Heart right ventricle (tissue), 16 donors: ENCODE results near the gene SYNE3. TPM values are rescaled to one million over a fixed set of nuclear protein-coding genes. Genes with fewer than 3 reads are reported as not detected.

Experiments
- ATAC-seq, 8 donors: fragments of 200-7000 bp; cut with Tn5 transposase; one replicate each; pipeline ENCODE4 v1.9.1; 2020; ENCODE audit warnings: mild to moderate bottlenecking in 8 of 8, moderate library complexity in 8 of 8, moderate number of reproducible peaks in 1 of 8
- DNase-seq, 2 donors: peaks; one replicate each; pipeline ENCODE4 v3.0.0-alpha.2; 2020
- H3K27ac ChIP-seq, 10 donors: fragments of 200-600 bp; sonication (generic) in 2 of 10; one replicate each; pipeline versions ENCODE4 v1.5.0 to v1.8.0; 2020 to 2022; ENCODE audit warnings: mild to moderate bottlenecking in 3 of 10
- H3K27me3 ChIP-seq, 7 donors: fragments of 200-600 bp; one replicate each; pipeline ENCODE4 v1.8.0; 2021 to 2022; ENCODE audit warnings: mild to moderate bottlenecking in 2 of 7
- H3K36me3 ChIP-seq, 9 donors: fragments of 200-600 bp; sonication (generic) in 1 of 9; one replicate each; pipeline versions ENCODE4 v1.5.0 to v1.8.0; 2020 to 2022; ENCODE audit warnings: mild to moderate bottlenecking in 2 of 9
- H3K4me1 ChIP-seq, 9 donors: fragments of 200-600 bp; sonication (generic) in 1 of 9; one replicate each; pipeline versions ENCODE4 v1.5.0 to v1.8.0; 2020 to 2022; ENCODE audit warnings: mild to moderate bottlenecking in 4 of 9
- H3K4me3 ChIP-seq, 10 donors: fragments of 200-600 bp; sonication (generic) in 2 of 10; one replicate each; pipeline versions ENCODE4 v1.5.0 to v1.8.0; 2020 to 2022; ENCODE audit warnings: mild to moderate bottlenecking in 7 of 10, moderate library complexity in 2 of 10
- H3K9me3 ChIP-seq, 11 donors: fragments of 200-600 bp in 10 of 11; sonication (generic) in 2 of 11; one replicate each; pipeline versions ENCODE4 v1.5.0 to v1.8.0; 2013 to 2022; ENCODE audit warnings: mild to moderate bottlenecking in 2 of 11, control low read depth in 1 of 11, moderate library complexity in 1 of 11
- WGBS, 2 donors: extraction: QIAGEN DNeasy Blood & Tissue Kit; methylation state at CpG; one replicate each; pipeline ENCODE4 v1.1.7; 2013; ENCODE audit warnings: inconsistent platforms in 1 of 2; 5-methylcytosine and 5-hydroxymethylcytosine counted together
- intact Hi-C, 10 donors: fragments of 100-400 bp; cut with DNase I; formaldehyde crosslinking; loops; one replicate each; pipeline versions ENCODE4 v1.11.1 to v1.14.2; 2022
- polyA plus RNA-seq, 2 donors: library from polyadenylated mRNA; stranded (reverse); fragments of 200-250 nt; gene quantifications; one replicate each; pipeline ENCODE4 v1.2.3, GENCODE V29; 2013
- total RNA-seq, 10 donors: library from RNA; stranded (reverse); fragmentation: NEBNext Ultra II Directional in 3 of 10; extraction: Animal tissue kit (Norgen Biotek cat#: 25700) in 3 of 10; gene quantifications; one replicate each; pipeline versions ENCODE4 v1.2.1 to v1.2.4, GENCODE V29; 2021 to 2023
- TF ChIP-seq, protein P1 (sequence below), 9 donors: fragments of 200-600 bp; sonication (generic) in 2 of 9; IDR thresholded peaks; one replicate each; pipeline versions ENCODE4 v1.5.0 to v1.8.0; 2021 to 2022; ENCODE audit warnings: antibody characterized with exemption in 9 of 9, mild to moderate bottlenecking in 5 of 9, moderate library complexity in 1 of 9
- donor health status: Arrhythmogenic right ventricular cardiomyopathy.
- donor health status: ischemic (EF 13 %, LVEDD 7.1; RV severe dilation, severe dysfunction).
- donor health status: healthy with polysubstance abuse.
- donor health status: DM: no; HTN: yes; CAD: no.
- donor health status: DM: no; HTN: no; CAD: no.
- donor health status: ischemic (EF 25% LVEDD 6.9; RV normal size, moderate dysfunction).
- donor health status: ischemic (EF 25% LVEDD 5.7; RV mildly dilated, moderate dysfunction).
- donor health status: healthy.
- donor health status: DM: yes; HTN: yes; CAD: no.
- donor health status: Ischemic cardiomyopathy.
- donor health status: ischemic (EF 35%, LVEDD 5.7; RV mildly dilated, moderate dysfunction).
- donor health status: nonischemic (EF 11% LVEDD 7.7; RV severe dilation, severe dysfunction).
- donor health status: DM: yes; HTN: yes; CAD: no.
- donor health status: PGD.
- donor health status: ischemic (EF 29% LVEDD 5.4; RV normal size, mild dysfunction).
- donor health status: nonischemic (EF 23%, LVEDD 6.1; RV moderate dilation, normal function).

The SYNE3 gene
- total and polyA plus RNA-seq, 12 donors: 1.5 to 15.4 (median 8.8) TPM

DNA sequence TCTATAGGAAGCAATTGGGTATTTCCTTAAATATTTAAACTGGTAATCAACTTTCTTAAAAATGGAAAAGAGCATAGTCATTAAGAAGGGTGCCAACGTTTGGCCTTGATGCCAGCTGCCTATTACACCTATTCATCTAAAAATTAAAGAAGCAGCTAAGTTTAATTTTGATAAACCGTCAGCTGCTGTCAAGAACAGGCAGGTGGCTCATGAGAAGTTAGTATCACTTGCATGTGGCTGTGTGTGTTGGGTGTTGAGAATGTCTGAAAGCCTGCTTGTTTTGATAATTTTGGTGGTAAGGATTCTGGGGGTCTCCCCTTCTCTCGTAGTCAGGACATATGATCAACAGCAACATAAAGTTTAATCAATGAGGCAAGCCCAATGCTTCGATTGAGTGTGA is 24.9 kb upstream of the SYNE3 start:
- no peaks in the 10 kb centered on the region for H3K9me3 ChIP-seq

GRCh38 chr14:95540236-95540855 is 23.9 kb upstream of the SYNE3 start:
- no peak for ATAC-seq
- Histone ChIP-seq H3K9me3 (no peaks in the 10 kb centered on the region), H3K4me3 (no peak overlapping the region), H3K4me1 (peaks cover 2 to 78% (median 54%) of the 10 kb centered on the region in 9 donors), H3K27me3 (no peaks in the 10 kb centered on the region), H3K27ac (no peak overlapping the region), H3K36me3 (peaks cover 0 to 15% (median 2%) of the 10 kb centered on the region in 9 donors)
- no peak for DNase-seq
- WGBS, 2 donors: 91 to 97% methylated on average over 6 of the region's 6 CpGs
- TF ChIP-seq, protein P1, sequence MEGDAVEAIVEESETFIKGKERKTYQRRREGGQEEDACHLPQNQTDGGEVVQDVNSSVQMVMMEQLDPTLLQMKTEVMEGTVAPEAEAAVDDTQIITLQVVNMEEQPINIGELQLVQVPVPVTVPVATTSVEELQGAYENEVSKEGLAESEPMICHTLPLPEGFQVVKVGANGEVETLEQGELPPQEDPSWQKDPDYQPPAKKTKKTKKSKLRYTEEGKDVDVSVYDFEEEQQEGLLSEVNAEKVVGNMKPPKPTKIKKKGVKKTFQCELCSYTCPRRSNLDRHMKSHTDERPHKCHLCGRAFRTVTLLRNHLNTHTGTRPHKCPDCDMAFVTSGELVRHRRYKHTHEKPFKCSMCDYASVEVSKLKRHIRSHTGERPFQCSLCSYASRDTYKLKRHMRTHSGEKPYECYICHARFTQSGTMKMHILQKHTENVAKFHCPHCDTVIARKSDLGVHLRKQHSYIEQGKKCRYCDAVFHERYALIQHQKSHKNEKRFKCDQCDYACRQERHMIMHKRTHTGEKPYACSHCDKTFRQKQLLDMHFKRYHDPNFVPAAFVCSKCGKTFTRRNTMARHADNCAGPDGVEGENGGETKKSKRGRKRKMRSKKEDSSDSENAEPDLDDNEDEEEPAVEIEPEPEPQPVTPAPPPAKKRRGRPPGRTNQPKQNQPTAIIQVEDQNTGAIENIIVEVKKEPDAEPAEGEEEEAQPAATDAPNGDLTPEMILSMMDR (IDR thresholded peaks at IDR 0.05): no peak
- intact Hi-C loops: no loop called here

More for the DNA sequence above, 24.9 kb upstream of the SYNE3 start:
- Histone ChIP-seq H3K4me3 (no peak overlapping the region), H3K36me3 (peaks cover 0 to 23% (median 2%) of the 10 kb centered on the region in 9 donors), H3K27ac (no peak overlapping the region), H3K27me3 (no peaks in the 10 kb centered on the region), H3K4me1 (peaks cover 2 to 79% (median 47%) of the 10 kb centered on the region in 9 donors)
- WGBS, 2 donors: 65 to 69% methylated on average over 4 of the region's 4 CpGs
- no peak for DNase-seq
- intact Hi-C loops: no loop called here
- TF ChIP-seq, protein P1 (IDR thresholded peaks at IDR 0.05): no peak
- ATAC-seq: no peak

DNA sequence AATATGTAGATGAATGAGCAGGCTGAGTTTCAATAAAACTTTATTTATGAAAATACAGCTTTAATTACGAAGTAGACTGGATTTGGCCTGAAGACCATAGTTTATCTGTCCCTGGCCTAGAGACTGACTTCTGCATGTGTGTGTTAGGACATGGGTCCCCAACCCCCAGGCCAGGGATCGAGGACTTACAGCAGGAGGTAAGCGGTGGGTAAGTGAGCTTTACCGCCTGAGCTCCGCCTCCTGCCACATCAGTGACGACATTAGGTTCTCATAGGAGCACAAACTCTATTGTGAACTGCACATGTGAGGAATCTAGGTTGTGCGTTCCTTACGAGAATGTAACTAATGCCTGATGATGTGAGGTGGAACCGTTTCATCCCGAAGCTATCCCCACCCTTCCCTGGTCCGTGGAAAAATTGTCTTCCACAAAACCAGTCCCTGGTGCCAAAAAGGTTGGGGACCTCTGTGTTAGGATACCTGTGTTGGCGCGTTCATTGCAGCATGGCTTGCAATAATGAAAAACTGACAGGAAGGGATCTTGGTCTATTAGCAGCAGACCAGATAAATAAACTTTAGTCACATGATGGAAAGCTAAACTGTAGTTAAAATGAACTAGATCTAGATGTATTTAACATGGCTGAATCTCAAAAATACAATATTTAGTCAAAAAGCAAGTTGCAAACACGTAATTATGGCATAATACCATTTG is 22.5 kb upstream of the SYNE3 start:
- Histone ChIP-seq H3K36me3 (peaks cover 0 to 2% (median 0%) of the 10 kb centered on the region in 9 donors), H3K4me1 (peaks cover 2 to 65% (median 44%) of the 10 kb centered on the region in 9 donors), H3K27me3 (no peaks in the 10 kb centered on the region), H3K9me3 (no peaks in the 10 kb centered on the region), H3K27ac (peak overlapping the region in 1 of 10 donors; percentile 89), H3K4me3 (no peak overlapping the region)
- no peak for DNase-seq
- TF ChIP-seq, protein P1 (IDR thresholded peaks at IDR 0.05): no peak
- 91 to 92% methylated on average over 14 of the region's 14 CpGs for WGBS, 2 donors
- intact Hi-C loops: no loop called here
- no peak for ATAC-seq

DNA sequence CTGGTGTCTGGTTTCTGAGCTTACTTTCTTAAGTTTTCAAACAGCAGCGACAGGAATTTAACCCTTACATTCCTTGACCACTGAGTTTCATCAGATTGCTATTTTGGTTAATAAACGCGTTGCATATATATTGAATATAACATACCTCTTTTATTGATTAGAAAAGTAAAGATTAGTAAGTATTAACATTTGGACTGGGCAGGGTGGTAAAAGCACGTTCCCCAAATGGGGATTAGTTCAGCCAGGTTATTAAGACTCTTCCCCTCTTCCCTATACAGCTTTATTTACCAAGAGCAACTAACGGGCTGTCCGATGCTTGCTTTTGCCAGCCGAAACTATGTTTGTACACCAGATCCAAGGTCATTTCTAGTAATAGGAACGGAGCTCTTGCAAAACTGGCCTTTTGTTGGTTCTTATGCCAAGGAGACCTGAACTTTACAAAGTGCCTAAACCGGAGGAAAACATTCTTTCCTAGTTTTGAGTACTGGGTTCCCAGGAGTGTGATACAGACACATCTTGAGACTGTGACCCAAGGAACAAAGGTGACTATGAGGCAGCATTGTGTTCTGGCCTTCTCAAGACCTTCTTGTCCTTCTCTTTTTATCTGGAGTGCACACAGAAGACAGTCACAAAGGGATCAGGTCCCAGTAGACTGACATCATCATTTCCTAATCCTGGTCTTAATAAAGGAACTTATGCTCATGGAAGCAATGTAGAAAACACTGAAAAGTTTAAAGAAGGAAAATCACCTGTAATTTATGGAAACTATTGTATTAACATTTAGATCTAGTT is 21.0 kb upstream of the SYNE3 start:
- intact Hi-C loops: no loop called here
- peak overlapping the region in 9 of 10 donors; percentile 39 to 89 (median 77) for H3K27ac ChIP-seq
- ATAC-seq (no peak), DNase-seq (no peak)
- H3K4me3 ChIP-seq: peak overlapping the region in 6 of 10 donors; percentile 87 to 98 (median 95)
- H3K9me3 ChIP-seq: no peaks in the 10 kb centered on the region
- H3K27me3 ChIP-seq: no peaks in the 10 kb centered on the region
- WGBS, 2 donors: 46 to 47% methylated on average over 9 of the region's 9 CpGs
- peaks cover 0 to 4% (median 0%) of the 10 kb centered on the region in 9 donors for H3K36me3 ChIP-seq
- H3K4me1 ChIP-seq: peaks cover 11 to 75% (median 53%) of the 10 kb centered on the region in 9 donors
- TF ChIP-seq, protein P1 (IDR thresholded peaks at IDR 0.05): no peak
